Parietal lobe (tissue), 2 donors: Measurements from ENCODE around the gene RAPGEF4. TPM values are rescaled to one million over a fixed set of nuclear protein-coding genes. Genes with fewer than 3 reads are reported as not detected.

Experiments
- small RNA-seq: library from RNA; depleted of rRNA; stranded (forward); fragments of <200 nt; gene quantifications from one replicate; pipeline ENCODE3, GENCODE V24; 2014; ENCODE audit warnings: low replicate concordance
- total RNA-seq: library from RNA; depleted of rRNA; stranded (reverse); fragments of >200 nt; gene quantifications from one replicate; pipeline ENCODE4 v1.2.3, GENCODE V29; 2014

The RAPGEF4 gene
- total RNA-seq: 27.5 TPM

GRCh38 chr2:172735582-172736423 lies at the start of gene RAPGEF4:
TSS of gene RAPGEF4 (plus strand) at chr2:172735845. CDS start at chr2:172735984, 139 bp downstream.

GRCh38 chr2:173075781-173076580 lies 340.3 kb downstream of the RAPGEF4 start, which contains the start of gene MAP3K20:
TSS of gene MAP3K20 (plus strand) at chr2:173075846. CDS start at chr2:173091032, 15,186 bp downstream.

Small RNA genes lying within 50 kb of the gene (small RNA-seq; reads per million reads assigned to genes)
- not detected for gene RF01210

Other genes starting within 250 kb of the RAPGEF4 start
- 6.9 TPM for gene PDK1, start 179.8 kb upstream of the RAPGEF4 start, total RNA-seq